Activated T-helper 1 cell treated with Interleukin-2 at 50 U/mL for 16 hours (primary cell): ENCODE measurements around the gene HK1.
"Not testable (repeated sequence)": the region's sequence is repeated elsewhere in the genome, so short reads cannot be mapped to it uniquely, and the experiment has no call there.

Source experiments
- DNase-seq: peaks from one replicate; pipeline ENCODE4 v3.0.0-alpha.2; 2020; ENCODE audit warnings: low read depth

HK1 gene

DNA sequence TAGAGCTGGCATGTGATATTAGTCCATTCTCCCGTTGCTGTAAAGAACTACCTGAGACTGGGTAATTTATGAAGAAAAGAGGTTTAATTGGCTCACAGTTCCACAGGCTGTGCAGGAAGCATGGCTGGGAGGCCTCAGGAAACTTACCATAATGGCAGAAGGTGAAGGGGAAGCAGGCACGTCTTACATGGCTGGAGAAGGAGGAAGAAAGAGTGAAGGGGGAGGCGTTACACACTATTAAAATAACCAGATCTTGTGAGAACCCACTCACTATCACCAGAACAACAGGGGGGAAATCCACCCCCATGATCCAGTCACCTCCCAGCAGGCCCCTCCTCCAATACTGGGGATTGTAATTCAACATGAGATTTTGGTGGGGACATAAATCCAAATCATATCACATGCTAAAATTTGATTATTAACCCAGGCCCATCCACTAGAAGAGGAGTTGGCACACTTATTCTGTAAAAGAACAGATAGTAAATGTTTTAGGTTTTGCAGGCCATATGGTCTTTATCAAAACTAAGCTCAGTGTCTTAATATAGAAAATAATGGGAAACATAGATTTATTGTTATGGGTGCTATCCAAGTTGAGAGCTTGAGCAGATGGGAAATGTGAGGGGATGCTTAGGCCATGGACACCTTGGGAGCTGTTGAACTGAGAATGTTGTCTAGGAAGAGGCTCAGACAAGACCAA is 18.6 kb upstream of the HK1 start:
- DNase-seq = no peak

DNA sequence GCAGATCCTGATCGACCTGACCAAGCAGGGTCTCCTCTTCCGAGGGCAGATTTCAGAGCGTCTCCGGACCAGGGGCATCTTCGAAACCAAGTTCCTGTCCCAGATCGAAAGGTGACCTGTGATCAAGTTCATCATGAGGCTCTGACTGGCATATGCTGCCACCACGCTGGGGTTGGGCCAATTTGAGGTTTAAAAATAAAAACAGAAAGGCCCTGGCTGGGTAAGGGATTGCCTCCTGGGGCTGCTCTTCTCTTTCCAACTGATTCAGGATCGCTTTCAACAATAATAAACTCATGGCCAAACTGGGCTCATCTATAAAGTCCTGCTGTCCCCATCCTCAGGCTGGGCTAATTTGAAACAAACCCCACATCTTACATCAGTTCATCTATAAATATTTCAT is 17.1 kb upstream of the HK1 start:
- no peak for DNase-seq

DNA sequence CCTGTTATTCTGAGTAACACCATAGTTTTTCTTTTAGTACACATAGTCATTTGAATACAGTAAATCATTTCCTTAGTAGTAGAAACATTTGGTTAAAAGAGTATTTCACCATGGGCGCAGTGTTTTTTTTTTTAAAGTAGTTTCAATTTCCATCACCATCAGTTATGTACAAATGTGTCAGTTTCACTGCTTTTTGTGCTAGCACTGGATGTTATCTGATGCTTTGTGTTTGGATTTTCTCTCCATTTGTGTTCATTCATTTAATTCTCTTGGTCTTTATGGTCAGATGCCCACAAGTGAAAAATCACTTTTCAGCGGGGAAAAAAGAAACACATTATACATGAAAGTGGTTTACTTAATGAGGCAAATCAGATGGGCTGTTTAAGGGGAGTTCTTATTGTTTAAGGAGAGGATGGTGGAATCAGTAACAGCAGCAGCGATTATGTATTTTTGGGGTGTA is 16.0 kb upstream of the HK1 start:
- no peak for DNase-seq

DNA sequence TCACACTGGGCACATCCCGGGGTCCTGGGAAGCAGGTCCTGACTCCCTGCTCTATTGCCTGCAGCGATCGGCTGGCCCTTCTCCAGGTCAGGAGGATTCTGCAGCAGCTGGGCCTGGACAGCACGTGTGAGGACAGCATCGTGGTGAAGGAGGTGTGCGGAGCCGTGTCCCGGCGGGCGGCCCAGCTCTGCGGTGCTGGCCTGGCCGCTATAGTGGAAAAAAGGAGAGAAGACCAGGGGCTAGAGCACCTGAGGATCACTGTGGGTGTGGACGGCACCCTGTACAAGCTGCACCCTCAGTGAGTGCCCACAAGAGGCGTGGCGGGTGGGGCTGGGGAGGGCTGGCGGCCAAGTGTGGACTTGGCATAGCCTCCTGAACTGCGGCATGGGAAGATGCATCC is 12.8 kb upstream of the HK1 start:
- DNase-seq = no peak

DNA sequence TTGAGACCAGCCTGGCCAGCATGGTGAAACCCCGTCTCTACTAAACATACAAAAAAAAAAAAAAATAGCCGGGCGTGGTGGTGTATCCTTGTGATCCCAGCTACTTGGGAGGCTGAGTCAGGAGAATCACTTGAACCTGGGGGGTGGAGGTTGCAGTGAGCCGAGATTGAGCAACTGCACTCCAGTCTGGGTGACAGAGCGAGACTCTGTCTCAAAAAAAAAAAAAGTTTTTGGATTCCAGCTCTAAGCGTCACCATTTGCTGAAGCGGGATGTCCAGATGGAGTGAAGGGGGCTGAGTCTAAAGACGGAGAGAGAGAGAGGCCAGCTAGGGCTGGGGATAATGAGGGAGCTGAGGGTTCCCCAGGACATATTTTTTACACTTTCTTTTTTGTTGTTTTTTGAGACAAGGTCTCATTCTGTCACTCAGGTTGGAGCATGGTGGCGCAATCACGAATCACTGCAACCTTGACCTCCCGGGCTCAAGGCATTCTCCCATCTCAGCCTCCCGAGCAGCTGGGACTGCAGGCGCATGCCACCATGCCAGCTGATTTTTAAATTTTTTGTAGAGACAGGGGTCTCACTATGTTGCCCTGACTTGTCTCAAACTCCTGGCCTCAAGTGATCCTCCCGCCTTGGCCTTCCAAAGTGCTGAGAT is 9.4 kb upstream of the HK1 start:
- no peak for DNase-seq

DNA sequence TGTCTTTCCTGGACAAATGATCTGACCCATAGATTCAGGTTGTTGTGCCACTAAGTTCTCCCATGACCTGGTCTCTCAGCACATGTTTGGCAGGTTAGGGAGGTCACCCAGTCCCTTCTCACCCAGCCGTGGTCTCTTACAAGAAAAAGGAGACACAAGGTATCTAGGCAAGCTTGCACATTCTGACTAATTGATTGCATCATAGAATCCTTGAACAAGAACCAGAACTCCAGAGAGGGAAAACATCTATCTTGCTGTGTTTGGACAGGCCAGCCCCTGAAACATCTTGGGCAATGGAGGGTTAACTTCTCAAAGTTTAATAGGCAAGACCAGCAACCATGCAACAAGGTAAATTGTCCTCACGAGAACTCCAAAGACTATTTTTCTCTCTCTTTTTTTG is 8.5 kb upstream of the HK1 start:
- no peak for DNase-seq

DNA sequence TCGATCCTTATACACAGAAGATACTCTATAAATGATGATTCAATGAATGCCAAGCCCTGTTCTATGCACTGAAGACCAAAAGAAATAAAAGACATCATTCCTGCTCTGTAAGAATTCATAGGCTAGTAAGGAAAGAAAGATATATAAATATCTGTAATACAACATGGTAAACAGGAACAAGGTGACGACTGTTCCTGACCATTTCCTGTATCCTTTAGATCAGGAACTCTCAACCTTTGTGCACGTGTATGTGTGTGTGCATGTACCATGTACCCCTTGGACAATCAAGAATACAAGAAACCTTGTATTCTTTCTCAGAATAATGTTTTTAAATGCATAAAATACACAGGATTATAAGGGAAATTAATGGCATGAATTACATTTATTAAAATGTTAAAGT is 7.3 kb upstream of the HK1 start:
- no peak for DNase-seq

DNA sequence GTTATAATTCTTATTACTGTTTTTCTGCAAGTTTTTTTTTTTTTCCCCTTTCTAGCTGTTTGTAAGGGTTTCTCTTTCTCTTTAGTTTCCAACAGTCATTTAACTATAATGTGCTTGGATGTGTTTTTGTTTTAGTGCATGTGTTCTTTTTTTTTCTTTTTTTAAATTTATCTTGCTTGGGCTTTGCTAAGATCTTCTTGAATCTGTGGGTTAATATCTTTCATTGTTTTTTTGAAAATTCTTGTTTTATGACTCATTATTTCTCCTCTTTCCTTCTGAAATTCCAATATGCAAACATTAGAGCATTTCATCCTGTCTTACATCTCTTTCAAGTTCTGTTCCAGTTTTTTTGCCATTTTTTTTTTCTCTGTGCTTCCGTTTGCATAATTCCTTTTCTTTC is 5.7 kb upstream of the HK1 start:
- DNase-seq = no peak

DNA sequence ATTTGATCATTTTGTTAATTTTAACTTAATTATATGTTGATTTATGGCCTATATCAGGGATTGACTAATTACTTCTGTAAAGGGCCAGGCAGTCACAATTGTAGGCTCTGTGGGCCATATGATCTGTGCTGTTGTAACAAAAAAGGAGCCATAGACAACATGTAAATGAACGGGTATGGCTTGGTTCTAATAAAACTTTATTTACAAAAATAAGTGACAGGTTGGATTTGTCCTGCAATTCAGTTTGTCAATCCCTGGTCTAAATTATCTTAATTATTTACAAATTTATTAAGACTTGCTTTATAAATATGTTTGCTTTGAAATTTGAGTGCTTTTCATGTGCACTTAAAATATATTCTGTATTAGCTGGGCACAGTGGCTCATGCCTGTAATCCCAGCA is 2.9 kb upstream of the HK1 start:
- DNase-seq = no peak

DNA sequence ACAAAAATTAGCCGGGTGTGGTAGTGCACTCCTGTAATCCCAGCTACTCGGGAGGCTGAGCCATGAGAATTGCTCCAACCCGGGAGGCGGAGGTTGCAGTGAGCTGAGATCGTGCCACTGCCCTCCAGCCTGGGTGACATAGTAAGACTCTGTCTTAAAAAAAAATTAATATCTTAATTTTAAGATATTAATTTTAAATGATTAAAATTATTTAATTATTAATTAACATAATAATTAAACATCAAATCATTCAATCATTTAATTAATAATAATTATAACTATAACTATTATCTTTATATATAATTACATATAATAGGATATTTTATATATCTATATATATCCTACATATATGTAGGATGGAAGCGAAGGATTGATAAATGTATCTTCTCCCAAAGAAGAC is 1.8 kb upstream of the HK1 start:
- DNase-seq = no peak

DNA sequence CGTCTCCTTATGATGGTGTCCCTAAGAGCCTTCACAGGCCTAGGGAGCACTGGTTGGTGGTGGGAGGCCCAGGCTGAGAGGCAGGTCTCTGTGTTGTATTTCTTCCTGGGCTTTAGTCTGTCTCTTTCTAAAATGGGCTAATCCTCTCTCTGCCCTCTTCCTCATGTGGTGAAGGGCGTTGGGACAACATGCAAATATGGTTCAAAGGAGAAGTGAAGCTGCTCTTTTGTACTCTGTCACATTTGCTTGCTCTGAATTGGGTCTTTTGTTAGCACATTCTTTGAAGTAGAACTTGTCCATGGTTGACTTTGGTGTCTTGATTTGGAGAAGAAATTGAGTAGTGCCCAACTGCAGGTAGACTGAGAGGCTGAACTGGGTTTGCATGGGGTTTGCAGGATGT is 814 bp downstream of the HK1 start:
- no peak for DNase-seq

DNA sequence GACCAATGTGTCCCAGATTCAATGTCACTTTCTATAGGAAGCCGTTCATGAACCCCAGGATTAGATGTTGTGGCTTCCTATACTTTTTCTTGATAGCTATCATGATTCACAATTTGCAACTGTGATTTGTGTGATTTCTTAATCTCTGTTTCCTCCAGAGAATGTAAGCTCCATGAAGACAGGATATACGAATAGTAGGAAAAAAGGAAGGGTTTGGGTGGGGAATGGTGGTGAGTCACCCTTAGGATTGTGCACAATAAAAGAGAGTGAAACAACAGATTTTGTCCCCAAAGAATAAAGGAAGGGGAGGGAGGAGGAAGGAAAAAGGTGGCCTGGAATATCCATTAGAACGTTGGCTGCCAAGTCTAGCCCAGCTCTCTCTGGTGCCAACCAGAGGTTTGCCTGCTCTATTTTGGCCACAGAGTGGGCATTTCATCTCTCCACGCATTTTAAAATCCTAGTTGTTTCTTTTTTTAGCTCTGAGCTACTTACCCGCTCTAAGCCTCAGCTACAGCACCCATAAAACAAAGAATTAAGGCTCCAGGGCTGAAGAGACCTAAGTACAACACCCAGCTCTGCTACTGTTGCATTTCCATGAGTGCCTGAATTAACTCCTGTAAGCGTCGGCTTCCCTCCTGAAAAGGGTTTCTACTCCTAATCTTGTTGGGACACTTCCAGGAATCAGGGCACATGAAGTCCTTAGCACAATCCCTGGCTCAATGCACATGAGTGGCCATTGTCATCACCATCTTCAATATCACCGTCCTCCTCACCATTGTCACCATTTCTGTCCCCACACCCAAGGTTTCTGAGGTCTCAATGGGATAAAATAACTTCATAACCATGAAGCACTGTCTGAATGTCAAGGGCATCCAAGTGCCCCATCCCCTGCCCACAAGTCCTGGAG is 3.5 kb downstream of the HK1 start:
- DNase-seq = no peak

DNA sequence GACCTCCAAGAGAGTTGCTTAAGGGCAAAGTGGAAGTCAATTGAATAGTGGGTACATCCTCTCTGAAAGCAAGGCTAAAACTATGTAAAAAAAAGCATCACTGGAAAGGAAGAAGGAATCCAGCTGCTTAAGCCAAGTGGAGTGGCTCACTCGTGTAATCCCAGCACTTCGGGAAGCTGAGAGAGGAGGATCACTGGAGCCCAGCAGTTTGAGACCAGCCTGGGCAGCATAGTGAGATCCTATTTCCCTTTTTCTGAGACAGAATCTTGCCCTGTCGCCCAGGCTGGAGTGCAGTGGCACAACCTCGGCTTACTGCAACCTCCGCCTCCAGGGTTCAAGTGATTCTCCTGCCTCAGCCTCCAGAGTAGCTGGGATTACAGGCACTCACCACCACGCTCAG is 6.1 kb downstream of the HK1 start:
- DNase-seq = not testable (repeated sequence)

DNA sequence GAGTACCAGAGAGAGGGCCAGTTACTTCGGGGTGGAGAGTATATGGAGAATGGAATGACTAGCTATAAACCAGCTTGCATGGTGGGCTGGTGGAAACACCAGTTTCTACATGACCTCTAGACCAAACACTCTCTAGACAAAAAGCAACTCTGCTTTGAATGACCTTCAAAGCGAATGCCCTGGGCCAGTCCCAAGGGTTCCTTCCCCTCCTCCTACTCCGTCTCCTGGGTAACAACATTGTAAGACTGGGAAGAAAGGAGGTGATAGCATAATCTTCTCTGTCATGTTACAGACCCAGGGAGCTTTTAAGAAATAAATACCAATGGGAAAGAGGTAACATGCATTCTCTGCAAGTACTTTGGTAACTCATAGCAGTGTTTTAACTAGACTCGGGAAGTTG is 7.4 kb downstream of the HK1 start:
- no peak for DNase-seq

DNA sequence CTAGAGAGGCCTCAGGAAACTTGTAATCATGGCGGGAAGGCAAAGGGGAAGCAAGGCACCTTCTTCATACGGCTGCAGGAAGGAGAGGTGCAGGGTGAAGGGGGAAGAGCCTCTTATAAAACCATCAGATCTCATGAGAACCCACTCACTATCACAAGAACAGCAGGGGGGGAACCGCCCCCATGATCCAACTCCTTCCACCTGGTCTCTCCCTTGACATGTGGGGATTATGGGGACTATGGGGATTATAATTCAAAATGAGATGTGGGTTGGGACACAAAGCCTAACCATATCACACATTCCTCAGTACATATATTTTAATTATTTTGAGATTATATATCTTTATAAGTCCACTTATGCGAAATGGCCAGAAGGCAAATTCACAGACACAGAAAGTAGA is 8.9 kb downstream of the HK1 start:
- DNase-seq = no peak

DNA sequence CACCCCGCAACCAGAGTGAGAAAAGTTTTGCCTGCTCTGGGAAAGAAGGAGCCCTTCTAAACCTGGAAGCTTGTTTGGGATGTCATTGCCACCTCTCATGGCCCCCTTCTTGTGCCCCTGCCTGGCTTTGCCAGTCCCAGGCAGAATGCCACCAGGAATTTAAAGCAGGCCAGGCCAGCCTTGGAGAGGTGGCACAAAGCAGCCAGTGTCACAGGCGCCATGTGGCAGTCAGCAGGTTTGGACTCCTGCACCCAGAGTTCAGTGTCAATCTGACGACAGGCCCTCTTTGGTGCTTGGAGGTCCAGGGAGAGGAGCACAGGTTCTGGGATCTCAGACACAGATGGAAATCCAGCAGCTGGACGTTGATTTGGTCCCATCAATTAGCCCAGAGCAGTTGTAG is 12.7 kb downstream of the HK1 start:
- no peak for DNase-seq

DNA sequence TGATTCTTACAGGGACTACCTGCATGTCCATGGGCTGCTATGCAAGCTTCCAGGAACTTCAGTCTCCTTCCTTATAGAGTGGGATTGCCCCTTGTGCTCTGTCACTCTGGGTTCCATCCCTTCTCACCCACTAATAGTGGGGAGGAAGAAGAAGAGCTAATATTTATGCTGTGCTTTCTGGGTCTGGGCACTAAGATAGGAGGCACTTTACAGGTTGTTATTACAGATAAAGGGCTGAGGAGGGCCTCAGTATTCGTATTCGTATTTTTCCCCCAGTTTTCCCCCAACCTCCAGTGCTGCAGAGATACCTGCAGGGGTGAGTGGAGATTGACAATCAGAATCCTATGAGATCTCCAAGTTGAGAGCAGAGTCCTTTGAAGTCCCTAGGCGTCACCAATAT is 14.2 kb downstream of the HK1 start:
- no peak for DNase-seq

DNA sequence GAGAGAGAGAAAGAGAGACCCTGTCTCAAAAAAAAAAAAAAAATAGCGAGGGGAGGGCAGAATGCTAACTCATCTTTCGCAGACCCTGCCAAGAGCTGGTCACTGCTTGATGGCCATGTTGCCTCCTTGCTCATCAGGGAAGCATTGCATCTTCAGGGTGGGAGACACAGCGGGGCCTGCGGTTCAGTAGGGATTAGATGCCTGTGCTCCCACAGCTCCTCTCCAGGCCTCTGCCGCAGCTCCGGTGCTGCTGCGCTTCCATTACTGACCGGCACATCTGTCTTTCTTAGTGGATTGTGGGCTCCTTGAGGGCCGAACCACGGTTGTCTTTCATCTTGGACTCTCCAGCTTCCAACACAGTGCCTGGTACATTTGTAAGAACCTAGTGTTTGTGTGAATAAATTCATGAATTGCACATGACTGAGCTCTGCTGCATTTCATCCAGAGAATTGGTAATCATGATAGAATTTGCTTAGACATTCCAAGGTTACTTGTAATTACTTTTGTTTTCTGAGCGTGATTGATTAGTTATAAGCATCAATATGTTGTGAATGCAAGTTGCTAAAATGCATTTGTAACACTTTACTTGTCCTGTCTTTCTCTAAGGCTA is 16.8 kb downstream of the HK1 start:
- no peak for DNase-seq

DNA sequence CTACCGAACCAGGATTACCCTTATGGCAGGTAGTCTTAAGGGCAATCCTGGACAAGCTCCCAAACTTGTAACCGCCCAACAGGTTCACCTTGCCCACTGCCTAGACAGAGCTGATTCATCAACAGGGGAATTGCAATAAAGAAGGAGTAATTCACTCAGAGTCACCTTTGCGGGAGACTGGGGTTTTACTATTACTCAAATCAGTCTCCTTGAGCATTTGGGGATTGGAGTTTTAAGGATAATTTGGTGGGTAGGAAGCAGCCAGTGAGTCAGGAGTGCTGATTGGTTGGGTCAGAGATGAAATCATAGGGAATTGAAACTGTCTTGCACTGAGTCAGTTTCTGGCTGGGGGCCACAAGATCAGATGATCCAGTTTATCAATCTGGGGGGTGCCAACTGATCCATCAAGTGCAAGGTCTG is 25.3 kb downstream of the HK1 start:
- DNase-seq = no peak

DNA sequence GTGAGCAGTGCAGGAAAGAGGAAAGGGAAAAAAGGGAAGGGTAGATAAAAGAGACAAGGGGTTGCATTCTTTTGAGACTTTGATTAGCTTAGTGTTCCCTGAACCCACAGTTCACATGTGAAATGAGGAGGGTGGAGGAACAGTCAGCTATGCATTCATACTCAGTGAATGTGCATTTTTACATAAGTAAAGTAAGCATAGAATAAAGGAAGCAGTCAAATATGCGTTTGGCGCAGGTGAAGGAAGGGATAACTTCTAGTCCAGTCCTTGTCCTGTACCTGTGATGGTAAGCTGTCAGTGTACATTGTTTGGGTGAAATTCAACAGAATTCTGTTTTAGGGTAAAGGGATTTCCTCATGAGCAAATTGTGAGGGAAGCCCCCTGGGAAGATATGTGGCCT is 28.1 kb downstream of the HK1 start:
- no peak for DNase-seq

DNA sequence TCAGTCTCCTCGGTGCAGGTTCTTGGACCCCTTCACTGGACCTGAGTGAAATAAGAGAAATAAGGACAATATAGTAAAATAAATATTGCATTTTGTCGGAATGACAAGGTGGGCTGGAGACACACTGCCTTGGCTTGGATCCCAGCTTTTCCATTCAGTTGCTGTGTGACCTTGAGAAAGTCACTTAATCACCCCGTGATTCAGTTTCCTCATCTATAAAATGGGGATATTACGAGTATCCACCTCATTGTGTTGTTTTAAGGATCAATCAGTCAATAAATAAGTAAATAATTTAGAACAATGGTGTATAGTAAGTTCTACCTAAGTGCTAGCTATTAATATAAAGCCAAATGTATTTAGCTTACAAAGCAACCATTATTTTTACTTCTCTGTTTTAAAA is 29.1 kb downstream of the HK1 start:
- no peak for DNase-seq

DNA sequence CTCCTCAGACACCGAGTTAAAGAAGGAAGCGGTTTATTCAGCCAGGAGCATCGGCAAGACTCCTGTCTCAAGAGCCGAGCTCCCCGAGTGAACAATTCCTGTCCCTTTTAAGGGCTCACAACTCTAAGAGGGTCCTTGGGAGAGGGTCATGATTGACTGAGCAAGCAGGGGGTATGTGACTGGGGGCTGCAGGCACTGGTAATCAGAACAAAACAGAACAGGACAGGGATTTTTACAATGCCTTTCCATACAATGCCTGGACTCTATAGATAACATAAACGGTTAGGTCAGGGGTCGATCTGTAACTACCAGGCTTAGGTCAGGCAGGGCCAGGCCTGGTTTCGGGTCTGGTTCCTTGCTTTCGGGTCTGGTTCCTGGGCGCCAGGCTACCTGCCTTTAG is 30.0 kb downstream of the HK1 start:
- not testable (repeated sequence) for DNase-seq

DNA sequence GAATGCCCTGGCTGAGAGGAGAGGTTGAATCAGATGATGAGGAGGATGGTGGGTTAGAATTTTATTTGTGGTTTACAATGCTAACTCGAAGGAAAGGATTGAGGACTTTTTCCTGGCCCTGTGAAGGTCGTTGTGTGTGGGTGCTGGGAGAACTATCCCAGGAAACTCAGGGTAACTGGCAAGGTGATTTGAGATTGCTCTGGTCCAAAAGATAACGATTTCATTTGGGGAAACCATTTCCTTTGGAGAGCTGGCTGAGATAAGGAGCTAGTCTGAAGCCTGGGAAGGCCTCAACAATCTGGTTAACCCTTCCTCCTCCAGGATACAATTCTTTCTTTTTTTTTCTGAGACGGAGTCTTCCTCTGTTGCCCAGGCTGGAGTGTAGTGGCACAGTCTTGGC is 33.0 kb downstream of the HK1 start:
- no peak for DNase-seq
